ENCODE data around the gene MIS18A.

Gene MIS18A

GRCh38 chr21:32311621-32312020, 32.8 kb upstream of the MIS18A start:
- TF ChIP-seq TAF1 (IDR thresholded peaks at IDR 0.05; ENCODE audit: low read depth) (no peak), USF1 (IDR thresholded peaks at IDR 0.05) (no peak), EP300 (IDR thresholded peaks at IDR 0.05; ENCODE audit: borderline replicate concordance) (no peak), REST (IDR thresholded peaks at IDR 0.05; ENCODE audit: low read depth) (no peak)

- no peak for TF ChIP-seq RAD21 (IDR thresholded peaks at IDR 0.05; ENCODE audit: low read depth)
- TF ChIP-seq TCF12 (IDR thresholded peaks at IDR 0.05; ENCODE audit: low read depth): no peak
- no peak for TF ChIP-seq USF1 (IDR thresholded peaks at IDR 0.05)
- TF ChIP-seq EP300 (IDR thresholded peaks at IDR 0.05; ENCODE audit: borderline replicate concordance): no peak
- no peak for TF ChIP-seq YY1 (IDR thresholded peaks at IDR 0.05; ENCODE audit: low read depth)
- TF ChIP-seq ZBTB7A (IDR thresholded peaks at IDR 0.05; ENCODE audit: low read depth): no peak
- TF ChIP-seq EGR1 (IDR thresholded peaks at IDR 0.05): no peak
- TF ChIP-seq FOXM1 (IDR thresholded peaks at IDR 0.05; ENCODE audit: borderline replicate concordance, low read depth): no peak
- TF ChIP-seq CEBPB (IDR thresholded peaks at IDR 0.05): no peak
- TF ChIP-seq MAX (IDR thresholded peaks at IDR 0.05): no peak
Measured at GRCh38 chr21:32309906-32310460, 31.1 kb upstream of the MIS18A start.

- TF ChIP-seq NFIC (IDR thresholded peaks at IDR 0.05) (no peak), CREB1 (IDR thresholded peaks at IDR 0.05; ENCODE audit: low read depth) (no peak), TEAD4 (IDR thresholded peaks at IDR 0.05) (no peak), ZBTB7A (IDR thresholded peaks at IDR 0.05; ENCODE audit: low read depth) (no peak)
Measured at GRCh38 chr21:32308696-32309095, 29.8 kb upstream of the MIS18A start.

GRCh38 chr21:32307706-32308105, 28.9 kb upstream of the MIS18A start:
- TF ChIP-seq NFIC (IDR thresholded peaks at IDR 0.05): no peak
- TF ChIP-seq RAD21 (IDR thresholded peaks at IDR 0.05; ENCODE audit: low read depth): no peak
- TF ChIP-seq ZBTB7A (IDR thresholded peaks at IDR 0.05; ENCODE audit: low read depth): no peak
- no peak for TF ChIP-seq TEAD4 (IDR thresholded peaks at IDR 0.05)
- TF ChIP-seq EP300 (IDR thresholded peaks at IDR 0.05; ENCODE audit: borderline replicate concordance): no peak
- no peak for TF ChIP-seq CEBPB (IDR thresholded peaks at IDR 0.05)
- no peak for TF ChIP-seq USF1 (IDR thresholded peaks at IDR 0.05)
- no peak for TF ChIP-seq FOXM1 (IDR thresholded peaks at IDR 0.05; ENCODE audit: borderline replicate concordance, low read depth)
- TF ChIP-seq MAX (IDR thresholded peaks at IDR 0.05): no peak
- TF ChIP-seq TCF12 (IDR thresholded peaks at IDR 0.05; ENCODE audit: low read depth): no peak
- TF ChIP-seq YY1 (IDR thresholded peaks at IDR 0.05; ENCODE audit: low read depth): no peak
- no peak for TF ChIP-seq REST (IDR thresholded peaks at IDR 0.05; ENCODE audit: low read depth)
- no peak for TF ChIP-seq EGR1 (IDR thresholded peaks at IDR 0.05)
- no peak for TF ChIP-seq CREB1 (IDR thresholded peaks at IDR 0.05; ENCODE audit: low read depth)
- TF ChIP-seq TAF1 (IDR thresholded peaks at IDR 0.05; ENCODE audit: low read depth): no peak

- TF ChIP-seq RAD21 (IDR thresholded peaks at IDR 0.05; ENCODE audit: low read depth) (no peak), MAX (IDR thresholded peaks at IDR 0.05) (no peak)
Measured at GRCh38 chr21:32306021-32306780, 27.4 kb upstream of the MIS18A start.

- TF ChIP-seq RAD21 (IDR thresholded peaks at IDR 0.05; ENCODE audit: low read depth) (no peak), YY1 (IDR thresholded peaks at IDR 0.05; ENCODE audit: low read depth) (no peak), CREB1 (IDR thresholded peaks at IDR 0.05; ENCODE audit: low read depth) (no peak), EP300 (IDR thresholded peaks at IDR 0.05; ENCODE audit: borderline replicate concordance) (no peak), MAX (IDR thresholded peaks at IDR 0.05) (no peak), TAF1 (IDR thresholded peaks at IDR 0.05; ENCODE audit: low read depth) (no peak), TCF12 (IDR thresholded peaks at IDR 0.05; ENCODE audit: low read depth) (no peak), NFIC (IDR thresholded peaks at IDR 0.05) (no peak), REST (IDR thresholded peaks at IDR 0.05; ENCODE audit: low read depth) (no peak), ZBTB7A (IDR thresholded peaks at IDR 0.05; ENCODE audit: low read depth) (no peak), USF1 (IDR thresholded peaks at IDR 0.05) (no peak), EGR1 (IDR thresholded peaks at IDR 0.05) (no peak)
Measured at GRCh38 chr21:32304998-32305397, 26.1 kb upstream of the MIS18A start.
